HCT116 (cell line): Measurements from ENCODE around the gene FMOD. TPM values are rescaled to one million over a fixed set of nuclear protein-coding genes. Genes with fewer than 3 reads are reported as not detected.

ENCODE experiments used
- ATAC-seq: fragments of 200-7000 bp; cut with Tn5 transposase; 2 replicates; pipeline ENCODE4 v1.9.1; 2020; ENCODE audit warnings: mild to moderate bottlenecking, moderate library complexity
- BruUV-seq: library from RNA; stranded (reverse); fragments of 400-500 nt; replicated peaks from 2 replicates; lab custom pipeline; 2021; lab: Mats Ljungman, UMichigan
- CTCF ChIA-PET: fragments of 300-600 bp; sonication (Branson Sonifier 250); formaldehyde crosslinking; loops from one replicate; lab custom pipeline; 2021; ENCODE audit warnings: antibody characterized with exemption; lab: Charles Lee
- POLR2A ChIA-PET: fragments of 300-600, 350-600 bp; sonication (Branson Sonifier 250); formaldehyde crosslinking; loops from one replicate; lab custom pipeline; 2021; ENCODE audit warnings: antibody characterized with exemption; lab: Charles Lee
- RAD21 ChIA-PET, 2 experiments: fragments of 300-600 bp; sonication (Branson Sonifier 250); formaldehyde crosslinking; loops; one replicate each; lab custom pipeline; 2023; ENCODE audit warnings: low total read pairs in 2 of 2; ENCODE audit not compliant: uncharacterized antibody in 2 of 2, unreplicated experiment in 2 of 2, low non-redundant PET in 1 of 2; lab: Charles Lee
- DNase-seq: peaks from one replicate; pipeline ENCODE4 v3.0.0-alpha.2; 2010; ENCODE audit warnings: low read depth, low spot score
- H2AFZ ChIP-seq: fragments of 200-600 bp; shearing (Covaris generic), sonication (generic); 2 replicates; pipeline ENCODE4 v1.6.1; 2017; ENCODE audit warnings: low read depth, mixed run types, mixed read lengths, antibody characterized with exemption, low read length; ENCODE audit not compliant: poor library complexity, severe bottlenecking
- H3K27ac ChIP-seq: 2 replicates; pipeline ENCODE4 v1.5.1; 2012; ENCODE audit warnings: low read depth, low read length
- H3K27me3 ChIP-seq: fragments of 200-600 bp; sonication (generic); 2 replicates; pipeline ENCODE4 v1.6.1; 2016; ENCODE audit warnings: mixed run types, low read length, mixed read lengths; ENCODE audit not compliant: insufficient read depth
- H3K36me3 ChIP-seq, 2 experiments: fragments of 200-500 bp in 1 of 2; fragments of 200-600 bp in 1 of 2; sonication (Bioruptor generic) in 1 of 2; sonication (generic) in 1 of 2; 2 replicates each; pipeline versions ENCODE4 v1.5.1 to v1.6.1; 2014 to 2016; ENCODE audit warnings: low read length in 2 of 2, inconsistent platforms in 1 of 2, mixed read lengths in 1 of 2, mixed run types in 1 of 2; ENCODE audit not compliant: insufficient read depth in 2 of 2, control insufficient read depth in 1 of 2
- H3K4me1 ChIP-seq, 2 experiments: fragments of 200-600 bp in 1 of 2; sonication (generic) in 1 of 2; 2 replicates each; pipeline versions ENCODE4 v1.5.1 to v1.6.1; 2012 to 2017; ENCODE audit warnings: low read length in 2 of 2, inconsistent platforms in 1 of 2, mild to moderate bottlenecking in 1 of 2, mixed read lengths in 1 of 2, mixed run types in 1 of 2, moderate library complexity in 1 of 2; ENCODE audit not compliant: insufficient read depth in 2 of 2, control insufficient read depth in 1 of 2
- H3K4me2 ChIP-seq: fragments of 200-600 bp; sonication (generic); 2 replicates; pipeline ENCODE4 v1.6.1; 2017; ENCODE audit warnings: mixed run types, low read length, mixed read lengths
- H3K4me3 ChIP-seq, 2 experiments: fragments of 200-600 bp in 1 of 2; sonication (generic) in 1 of 2; replicated peaks in 1 of 2; 2 replicates each; pipeline ENCODE4 v1.5.1; 2011 to 2016; ENCODE audit warnings: low read length in 2 of 2, control low read depth in 1 of 2, low read depth in 1 of 2, mild to moderate bottlenecking in 1 of 2, mixed read lengths in 1 of 2, mixed run types in 1 of 2
- H3K79me2 ChIP-seq: fragments of 200-600 bp; sonication (generic); 2 replicates; pipeline ENCODE4 v1.6.1; 2017; ENCODE audit warnings: mild to moderate bottlenecking, mixed run types, low read length, moderate library complexity, mixed read lengths; ENCODE audit not compliant: insufficient read depth
- H3K9ac ChIP-seq: fragments of 200-600 bp; sonication (generic); 2 replicates; pipeline ENCODE4 v1.6.1; 2016; ENCODE audit warnings: low read length, mixed read lengths
- H3K9me2 ChIP-seq: fragments of 200-600 bp; sonication (generic), shearing (Covaris generic); 2 replicates; pipeline ENCODE4 v1.6.1; 2017; ENCODE audit warnings: mixed run types, mild to moderate bottlenecking, moderate library complexity; ENCODE audit not compliant: insufficient read depth
- H3K9me3 ChIP-seq, 2 experiments: fragments of 200-500 bp in 1 of 2; fragments of 200-600 bp in 1 of 2; sonication (Bioruptor generic) in 1 of 2; sonication (generic) in 1 of 2; 2 replicates each; pipeline ENCODE4 v1.6.1; 2014 to 2017; ENCODE audit warnings: low read length in 2 of 2, mixed read lengths in 2 of 2, inconsistent platforms in 1 of 2, low read depth in 1 of 2, mild to moderate bottlenecking in 1 of 2, mixed run types in 1 of 2, moderate library complexity in 1 of 2; ENCODE audit not compliant: control insufficient read depth in 1 of 2, insufficient read depth in 1 of 2
- H4K20me1 ChIP-seq: fragments of 200-600 bp; sonication (generic), shearing (Covaris generic); 2 replicates; pipeline ENCODE4 v1.6.1; 2017; ENCODE audit warnings: mixed run types, mild to moderate bottlenecking, moderate library complexity; ENCODE audit not compliant: insufficient read depth
- CBX3 ChIP-seq: IDR thresholded peaks from 2 replicates; pipeline ENCODE4 v1.6.1; 2012; ENCODE audit warnings: low read depth
- FOSL1 ChIP-seq: IDR thresholded peaks from 2 replicates; pipeline ENCODE4 v1.6.1; 2012; ENCODE audit warnings: low read depth
- SIN3A ChIP-seq: IDR thresholded peaks from 2 replicates; pipeline ENCODE4 v1.6.1; 2012; ENCODE audit warnings: low read depth
- SRF ChIP-seq: IDR thresholded peaks from 2 replicates; pipeline ENCODE4 v1.6.1; 2012; ENCODE audit warnings: low read depth
- TCF7L2 ChIP-seq: IDR thresholded peaks from 2 replicates; pipeline ENCODE4 v1.7.0; 2011; ENCODE audit warnings: borderline replicate concordance, inconsistent platforms; ENCODE audit not compliant: insufficient read depth, insufficient read length; ENCODE audit errors: extremely low read depth
- ZNF274 ChIP-seq: fragments of 200-500 bp; sonication (Bioruptor generic); IDR thresholded peaks from 2 replicates; pipeline ENCODE4 v1.6.1; 2014; ENCODE audit warnings: mild to moderate bottlenecking, low read depth, low read length, inconsistent platforms
- intact Hi-C: fragments of 100-400 bp; cut with micrococcal nuclease; formaldehyde crosslinking; loops from 2 replicates; pipeline ENCODE4 v1.10.0; 2022
- total RNA-seq: library from RNA; stranded (reverse); gene quantifications from one replicate; pipeline ENCODE4 v1.2.1, GENCODE V29; 2021; ENCODE audit not compliant: unreplicated experiment
- TF ChIP-seq, protein P1 (sequence below): IDR thresholded peaks from 2 replicates; pipeline ENCODE4 v1.6.1; 2012

Gene FMOD
- total RNA-seq, 1 experiment from 2014 or later = not detected

DNA sequence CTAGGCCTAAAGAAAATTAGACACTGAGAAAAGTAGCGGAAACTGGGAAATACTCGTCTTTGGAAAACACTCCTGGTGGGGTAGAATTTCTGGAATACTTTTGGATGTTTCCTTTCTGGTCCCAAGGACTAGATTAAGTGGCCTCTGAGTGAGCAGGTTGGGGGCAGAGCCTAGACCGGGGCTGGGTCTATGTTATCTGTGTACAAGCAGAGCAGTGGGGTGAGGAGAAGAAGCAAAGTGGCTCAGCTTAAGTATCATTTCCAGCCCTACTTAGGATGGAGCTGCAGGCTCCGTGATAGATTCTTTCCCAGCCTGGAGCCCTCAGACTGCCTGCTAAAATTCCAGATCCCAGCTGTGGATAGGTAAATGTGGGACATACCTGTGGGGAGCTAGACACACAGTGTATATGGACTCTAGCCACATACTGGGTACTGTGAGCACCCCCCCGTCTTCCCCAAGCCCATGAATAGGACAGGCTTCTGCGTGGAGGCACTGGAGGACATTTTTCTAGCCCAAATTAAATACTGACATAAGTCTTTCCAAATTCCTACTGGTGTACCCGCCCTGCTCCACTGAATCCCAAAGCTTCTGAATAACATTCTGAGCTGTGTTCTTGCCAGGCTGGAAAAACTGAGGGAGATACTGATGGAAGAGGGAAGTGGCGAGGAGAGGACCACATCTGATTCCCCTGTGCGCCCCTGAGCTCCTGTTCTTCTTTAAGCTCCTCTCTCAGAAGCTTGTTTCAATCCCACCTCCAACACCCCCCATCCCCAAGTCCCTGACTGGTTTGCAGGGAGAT lies 6.8 kb downstream of the FMOD start:
- ATAC-seq (no peak), DNase-seq (no peak)
- no TSS peak for BruUV-seq
- ChIA-PET CTCF (interaction anchor here (0.6 to 2.6 kb wide), 4 partner anchors 10 to 358 kb away, joined by 3 to 17 read pairs (median 6); no protein-coding TSS in a partner anchor), POLR2A (no interaction called here), RAD21 (no interaction called here)
- TF ChIP-seq TCF7L2 (no peak), FOSL1 (no peak), ZNF274 (no peak), SRF (no peak), CBX3 (no peak), SIN3A (no peak)
- TF ChIP-seq, protein P1, sequence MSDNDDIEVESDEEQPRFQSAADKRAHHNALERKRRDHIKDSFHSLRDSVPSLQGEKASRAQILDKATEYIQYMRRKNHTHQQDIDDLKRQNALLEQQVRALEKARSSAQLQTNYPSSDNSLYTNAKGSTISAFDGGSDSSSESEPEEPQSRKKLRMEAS = no peak
- H2AFZ ChIP-seq = no peak overlapping the region
- no peaks in the 10 kb centered on the region for H3K36me3 ChIP-seq
- no peak overlapping the region for H3K27ac ChIP-seq
- H3K4me2 ChIP-seq = no peak overlapping the region
- H3K9ac ChIP-seq = no peak overlapping the region
- H3K9me3 ChIP-seq = no peaks in the 10 kb centered on the region
- peaks cover 19% of the 10 kb centered on the region; the same call in 1 of the 2 replicates for H3K27me3 ChIP-seq
- no peaks in the 10 kb centered on the region for H3K9me2 ChIP-seq
- H3K4me3 ChIP-seq = no peak overlapping the region
- no peaks in the 10 kb centered on the region for H3K79me2 ChIP-seq
- H3K4me1 ChIP-seq = peaks cover 0 to 6% of the 10 kb centered on the region in 2 experiments; a peak in 3 of 4 replicates
- intact Hi-C loops = loop anchor here (5.0 kb wide), 1 partner anchor 158 kb away; no protein-coding TSS in a partner anchor
- H4K20me1 ChIP-seq = no peaks in the 10 kb centered on the region
